Endothelial cell of umbilical vein (primary cell): ENCODE measurements around the gene SLC19A1. TPM values are rescaled to one million over a fixed set of nuclear protein-coding genes. Genes with fewer than 3 reads are reported as not detected.
"Not testable (repeated sequence)": the region's sequence is repeated elsewhere in the genome, so short reads cannot be mapped to it uniquely, and the experiment has no call there.

Experiments
- BruUV-seq: library from RNA; stranded (reverse); fragments of 400-500 nt; replicated peaks from 2 replicates; lab custom pipeline; 2021; lab: Mats Ljungman, UMichigan
- CTCF ChIA-PET: fragments of 300-600, 350-600 bp; sonication (Branson Sonifier 250); formaldehyde crosslinking; loops from one replicate; lab custom pipeline; 2021; ENCODE audit warnings: antibody characterized with exemption, inconsistent platforms; lab: Charles Lee
- POLR2A ChIA-PET: fragments of 300-600, 350-600 bp; sonication (Branson Sonifier 250); formaldehyde crosslinking; loops from one replicate; lab custom pipeline; 2021; ENCODE audit warnings: antibody characterized with exemption, inconsistent platforms; lab: Charles Lee
- DNase-seq: peaks from one replicate; pipeline ENCODE4 v3.0.0-alpha.2; 2011; ENCODE audit warnings: low read depth, low spot score
- FAIRE-seq: peaks from 2 replicates; lab custom pipeline; 2011; peaks lifted over from hg19 to GRCh38; lab: Jason Lieb, UNC
- H2AFZ ChIP-seq: 2 replicates; pipeline ENCODE4 v1.6.0; 2012; ENCODE audit warnings: low read depth, low read length, control low read depth, inconsistent platforms
- H3K27ac ChIP-seq: 2 replicates; pipeline ENCODE4 v1.5.1; 2011; ENCODE audit warnings: low read depth, mild to moderate bottlenecking, control low read depth, low read length, moderate library complexity; ENCODE audit not compliant: insufficient read depth
- H3K27me3 ChIP-seq, 2 experiments: 2 replicates each; pipeline versions ENCODE4 v1.6.0 to v1.6.1; 2011; ENCODE audit warnings: low read length in 2 of 2, mixed read lengths in 1 of 2; ENCODE audit not compliant: control insufficient read depth in 2 of 2, insufficient read depth in 2 of 2
- H3K36me3 ChIP-seq, 2 experiments: 2 replicates in 1 of 2; 3 replicates in 1 of 2; pipeline ENCODE4 v1.5.1; 2011; ENCODE audit warnings: low read length in 2 of 2, mild to moderate bottlenecking in 1 of 2, moderate library complexity in 1 of 2; ENCODE audit not compliant: control insufficient read depth in 2 of 2, insufficient read depth in 2 of 2; ENCODE audit errors: extremely low read depth in 1 of 2
- H3K4me1 ChIP-seq: 3 replicates; pipeline ENCODE4 v1.5.1; 2011; ENCODE audit warnings: mild to moderate bottlenecking, low read length; ENCODE audit not compliant: control insufficient read depth, insufficient read depth; ENCODE audit errors: extremely low read depth
- H3K4me2 ChIP-seq: 2 replicates; pipeline ENCODE4 v1.6.1; 2011; ENCODE audit warnings: low read length, control low read depth, mixed read lengths; ENCODE audit not compliant: insufficient read depth
- H3K4me3 ChIP-seq, 3 experiments: fragments of 200-600 bp in 1 of 3; sonication (generic), shearing (Covaris generic) in 1 of 3; replicated peaks in 1 of 3; 2 replicates each; pipeline ENCODE4 v1.5.1; 2011 to 2016; ENCODE audit warnings: control low read depth in 3 of 3, low read length in 3 of 3, mild to moderate bottlenecking in 2 of 3, inconsistent platforms in 1 of 3, low read depth in 1 of 3, moderate library complexity in 1 of 3; ENCODE audit not compliant: insufficient read depth in 1 of 3
- H3K79me2 ChIP-seq: 2 replicates; pipeline ENCODE4 v1.6.0; 2012; ENCODE audit warnings: low read length, inconsistent platforms; ENCODE audit not compliant: control insufficient read depth, insufficient read depth
- H3K9ac ChIP-seq: replicated peaks from 2 replicates; pipeline ENCODE3; 2011; ENCODE audit warnings: low read length, control low read depth; ENCODE audit not compliant: insufficient read depth; ENCODE audit errors: extremely low read depth
- H3K9me1 ChIP-seq: replicated peaks from 3 replicates; pipeline ENCODE4 v1.6.0; 2011; ENCODE audit warnings: mild to moderate bottlenecking, low read length; ENCODE audit not compliant: control insufficient read depth, insufficient read depth; ENCODE audit errors: extremely low read depth
- H3K9me3 ChIP-seq: replicated peaks from 2 replicates; pipeline ENCODE4 v1.5.1; 2012; ENCODE audit warnings: low read length, inconsistent platforms; ENCODE audit not compliant: control insufficient read depth, insufficient read depth
- H4K20me1 ChIP-seq: replicated peaks from 2 replicates; pipeline ENCODE3; 2011; ENCODE audit warnings: mild to moderate bottlenecking, low read length; ENCODE audit not compliant: control insufficient read depth, insufficient read depth; ENCODE audit errors: extremely low read depth
- EZH2 ChIP-seq: IDR thresholded peaks from 2 replicates; pipeline ENCODE4 v1.6.1; 2012; ENCODE audit warnings: borderline replicate concordance, low read depth, mild to moderate bottlenecking, moderate library complexity, low read length, inconsistent platforms; ENCODE audit not compliant: severe bottlenecking
- FOS ChIP-seq: IDR thresholded peaks from 2 replicates; pipeline ENCODE4 v1.6.1; 2011; ENCODE audit warnings: mild to moderate bottlenecking, low read length, moderate library complexity, borderline replicate concordance; ENCODE audit not compliant: insufficient read depth
- GATA2 ChIP-seq: IDR thresholded peaks from 2 replicates; pipeline ENCODE4 v1.7.0; 2011; ENCODE audit warnings: low read depth, mild to moderate bottlenecking, moderate library complexity, mixed read lengths, low read length; ENCODE audit not compliant: insufficient read length, insufficient read depth
- JUN ChIP-seq: IDR thresholded peaks from 2 replicates; pipeline ENCODE4 v1.6.1; 2011; ENCODE audit warnings: borderline replicate concordance, low read depth; ENCODE audit not compliant: insufficient read length, insufficient read depth
- MYC ChIP-seq: IDR thresholded peaks from one replicate; pipeline ENCODE4 v1.6.1; 2011; ENCODE audit warnings: mild to moderate bottlenecking, low read depth, low read length
- POLR2A ChIP-seq: IDR thresholded peaks from 2 replicates; pipeline ENCODE4 v1.6.1; 2012; ENCODE audit warnings: low read depth, mild to moderate bottlenecking, control low read depth, low read length
- POLR2AphosphoS5 ChIP-seq: IDR thresholded peaks from 2 replicates; pipeline ENCODE4 v1.6.1; 2012; ENCODE audit warnings: low read depth, mild to moderate bottlenecking, control low read depth, low read length, moderate library complexity; ENCODE audit not compliant: insufficient read depth
- dilution Hi-C: fragments of 300-500 bp; cut with MboI; formaldehyde crosslinking; loops from one replicate; pipeline ENCODE4 v1.15.0; 2019; ENCODE audit warnings: low sequenced_read_pairs; ENCODE audit not compliant: extremely low pct_ligation_motif_present
- intact Hi-C: fragments of 100-400 bp; cut with micrococcal nuclease; formaldehyde crosslinking; loops from one replicate; pipeline ENCODE4 v1.10.0; 2022
- polyA plus RNA-seq, 4 experiments: library from polyadenylated mRNA; depleted of rRNA in 3 of 4; stranded (reverse) in 3 of 4; unstranded in 1 of 4; fragments of >200 nt; gene quantifications; 2 replicates each; pipeline versions ENCODE4 v1.2.1 to v1.2.3, GENCODE V29; 2011 to 2012; ENCODE audit warnings: missing spikeins in 1 of 4
- total RNA-seq: library from RNA; stranded (reverse); gene quantifications from 2 replicates; pipeline ENCODE4 v1.2.3, GENCODE V29; 2021
- TF ChIP-seq, protein P1 (sequence below), 2 donors: IDR thresholded peaks; 1 replicate in 1 of 2; 2 replicates in 1 of 2; pipeline ENCODE4 v1.5.1; 2011; ENCODE audit warnings: low read length in 2 of 2, mild to moderate bottlenecking in 2 of 2, moderate library complexity in 2 of 2, control low read depth in 1 of 2, inconsistent platforms in 1 of 2, low read depth in 1 of 2; ENCODE audit not compliant: insufficient read depth in 1 of 2; ENCODE audit errors: extremely low read depth in 1 of 2
- TF ChIP-seq, protein P2 (sequence below): IDR thresholded peaks from 2 replicates; pipeline ENCODE4 v1.6.1; 2011; ENCODE audit not compliant: insufficient read depth, insufficient read length

SLC19A1 gene
- total and polyA plus RNA-seq, 2 donors (not counting 3 experiments of a cell fraction or from before 2014, with no cell fraction given) = 36.3 to 54.6 TPM

DNA sequence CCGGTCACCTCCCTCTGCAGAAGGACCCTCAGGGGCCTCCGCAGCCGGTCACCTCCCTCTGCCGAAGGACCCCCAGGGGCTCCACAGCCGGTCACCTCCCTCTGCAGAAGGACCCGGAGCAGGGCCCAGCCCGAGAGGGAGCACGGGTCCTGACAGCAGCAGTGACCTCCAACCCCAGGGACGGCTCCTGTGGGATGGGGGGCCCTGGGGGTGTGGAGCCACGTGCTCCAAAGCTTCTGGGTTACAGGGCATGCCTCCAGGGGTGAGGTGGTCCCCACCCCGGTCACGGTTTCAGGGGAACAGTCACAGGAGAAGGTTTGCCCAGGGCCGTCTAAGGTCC lies 40.3 kb downstream of the SLC19A1 start:
- H3K36me3 ChIP-seq = peaks cover 3 to 19% of the 10 kb centered on the region in 2 experiments
- TF ChIP-seq POLR2A (no peak), JUN (no peak), EZH2 (no peak), POLR2AphosphoS5 (no peak), FOS (no peak), GATA2 (no peak), MYC (no peak)
- TF ChIP-seq, protein P1, sequence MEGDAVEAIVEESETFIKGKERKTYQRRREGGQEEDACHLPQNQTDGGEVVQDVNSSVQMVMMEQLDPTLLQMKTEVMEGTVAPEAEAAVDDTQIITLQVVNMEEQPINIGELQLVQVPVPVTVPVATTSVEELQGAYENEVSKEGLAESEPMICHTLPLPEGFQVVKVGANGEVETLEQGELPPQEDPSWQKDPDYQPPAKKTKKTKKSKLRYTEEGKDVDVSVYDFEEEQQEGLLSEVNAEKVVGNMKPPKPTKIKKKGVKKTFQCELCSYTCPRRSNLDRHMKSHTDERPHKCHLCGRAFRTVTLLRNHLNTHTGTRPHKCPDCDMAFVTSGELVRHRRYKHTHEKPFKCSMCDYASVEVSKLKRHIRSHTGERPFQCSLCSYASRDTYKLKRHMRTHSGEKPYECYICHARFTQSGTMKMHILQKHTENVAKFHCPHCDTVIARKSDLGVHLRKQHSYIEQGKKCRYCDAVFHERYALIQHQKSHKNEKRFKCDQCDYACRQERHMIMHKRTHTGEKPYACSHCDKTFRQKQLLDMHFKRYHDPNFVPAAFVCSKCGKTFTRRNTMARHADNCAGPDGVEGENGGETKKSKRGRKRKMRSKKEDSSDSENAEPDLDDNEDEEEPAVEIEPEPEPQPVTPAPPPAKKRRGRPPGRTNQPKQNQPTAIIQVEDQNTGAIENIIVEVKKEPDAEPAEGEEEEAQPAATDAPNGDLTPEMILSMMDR (IDR thresholded peaks at IDR 0.05; ENCODE audit: extremely low read depth in 1 of 2, insufficient read depth in 1 of 2, low read depth in 1 of 2, low read length in 2 of 2) = no peak
- TF ChIP-seq, protein P2, sequence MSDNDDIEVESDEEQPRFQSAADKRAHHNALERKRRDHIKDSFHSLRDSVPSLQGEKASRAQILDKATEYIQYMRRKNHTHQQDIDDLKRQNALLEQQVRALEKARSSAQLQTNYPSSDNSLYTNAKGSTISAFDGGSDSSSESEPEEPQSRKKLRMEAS = no peak
- no peak for FAIRE-seq
- H3K4me3 ChIP-seq = no peak overlapping the region
- no peak overlapping the region for H3K9ac ChIP-seq
- H3K27me3 ChIP-seq = no peaks in the 10 kb centered on the region
- no peaks in the 10 kb centered on the region for H3K9me1 ChIP-seq
- BruUV-seq = no TSS peak
- ChIA-PET CTCF (no interaction called here), POLR2A (no interaction called here)
- no peak overlapping the region for H3K27ac ChIP-seq
- dilution Hi-C loops (no loop called here), intact Hi-C loops (no loop called here)
- H3K4me2 ChIP-seq = no peak overlapping the region
- H3K4me1 ChIP-seq = no peaks in the 10 kb centered on the region
- H3K9me3 ChIP-seq = no peaks in the 10 kb centered on the region
- H4K20me1 ChIP-seq = no peaks in the 10 kb centered on the region
- no peak overlapping the region for H2AFZ ChIP-seq
- no peak for DNase-seq
- H3K79me2 ChIP-seq = no peaks in the 10 kb centered on the region

DNA sequence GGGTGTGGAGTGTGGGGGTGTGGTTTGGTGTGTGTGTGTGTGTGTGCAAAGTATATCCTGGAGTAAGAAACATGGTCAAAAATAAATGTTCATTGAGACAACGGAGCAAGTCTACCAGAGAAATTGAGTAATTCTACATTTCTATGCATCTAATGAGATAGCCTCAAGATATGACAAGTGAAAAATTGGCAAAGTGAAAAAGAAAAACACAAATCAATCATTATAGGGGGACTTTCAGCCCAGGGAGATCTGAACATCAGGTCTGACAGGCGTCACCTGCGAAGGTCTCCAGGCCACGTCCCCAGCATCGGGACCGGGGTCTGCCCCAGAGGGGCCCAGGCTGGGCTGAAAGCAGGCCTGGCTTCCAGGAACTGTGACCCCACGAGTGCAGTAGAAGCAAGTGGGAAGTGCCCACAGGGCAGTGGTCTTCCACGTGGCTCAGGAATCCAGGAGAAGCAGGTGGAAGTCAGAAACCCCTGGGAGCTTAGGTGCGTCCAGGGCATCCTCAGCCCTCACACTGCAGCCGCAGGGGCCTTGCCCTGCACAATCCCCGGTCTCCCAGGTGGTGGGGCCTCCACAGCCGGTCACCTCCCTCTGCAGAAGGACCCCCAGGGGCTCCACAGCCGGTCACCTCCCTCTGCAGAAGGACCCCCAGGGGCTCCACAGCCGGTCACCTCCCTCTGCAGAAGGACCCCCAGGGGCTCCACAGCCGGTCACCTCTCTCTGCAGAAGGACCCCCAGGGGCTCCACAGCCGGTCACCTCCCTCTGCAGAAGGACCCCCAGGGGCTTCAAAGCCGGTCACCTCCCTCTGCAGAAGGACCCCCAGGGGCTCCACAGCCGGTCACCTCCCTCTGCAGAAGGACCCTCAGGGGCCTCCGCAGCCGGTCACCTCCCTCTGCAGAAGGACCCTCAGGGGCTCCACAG lies 40.9 kb downstream of the SLC19A1 start:
- POLR2A ChIA-PET, H3K27me3 ChIP-seq: not testable (repeated sequence)

More for the DNA sequence above, 40.9 kb downstream of the SLC19A1 start:
- H3K9ac ChIP-seq, DNase-seq, H3K79me2 ChIP-seq, H3K4me2 ChIP-seq, BruUV-seq, FAIRE-seq, H3K27ac ChIP-seq, intact Hi-C loops, H3K4me3 ChIP-seq, H3K4me1 ChIP-seq, dilution Hi-C loops, H2AFZ ChIP-seq, CTCF ChIA-PET, H3K9me1 ChIP-seq, H3K9me3 ChIP-seq, H4K20me1 ChIP-seq: not testable (repeated sequence)
- H3K36me3 ChIP-seq = peaks cover 3 to 25% of the 10 kb centered on the region in 2 experiments
